Mesothelial cell of epicardium (in vitro differentiated cells): ENCODE results near the gene SCUBE1. TPM values are rescaled to one million over a fixed set of nuclear protein-coding genes. Genes with fewer than 3 reads are reported as not detected.

ENCODE experiments used
- DNase-seq, 2 experiments: peaks; one replicate each; pipeline ENCODE4 v3.0.0; 2021; ENCODE audit warnings: low spot score in 2 of 2; ENCODE audit not compliant: unreplicated experiment in 2 of 2
- H3K27ac Mint-ChIP-seq: 2 replicates; pipeline ENCODE4 v1.8.0; 2021; ENCODE audit warnings: mixed read lengths
- H3K27me3 Mint-ChIP-seq: 2 replicates; pipeline ENCODE4 v1.8.0; 2021; ENCODE audit warnings: low read depth, mixed read lengths
- H3K36me3 Mint-ChIP-seq: 2 replicates; pipeline ENCODE4 v1.8.0; 2021; ENCODE audit warnings: mixed read lengths
- H3K4me1 Mint-ChIP-seq: 2 replicates; pipeline ENCODE4 v1.8.0; 2021; ENCODE audit warnings: mixed read lengths
- H3K4me3 Mint-ChIP-seq: 2 replicates; pipeline ENCODE4 v1.8.0; 2021; ENCODE audit warnings: mild to moderate bottlenecking, moderate library complexity, mixed read lengths
- H3K9me3 Mint-ChIP-seq: 2 replicates; pipeline ENCODE4 v1.8.0; 2021; ENCODE audit warnings: mixed read lengths
- CTCF ChIP-seq: fragments of 200-600 bp; sonication (generic); IDR thresholded peaks from one replicate; pipeline ENCODE4 v1.5.0; 2021; ENCODE audit warnings: antibody characterized with exemption; ENCODE audit not compliant: unreplicated experiment
- total RNA-seq: library from RNA; stranded (reverse); gene quantifications from 3 replicates; pipeline ENCODE4 v1.2.1, GENCODE V29; 2021

SCUBE1 gene
- total RNA-seq, 1 donor from 2014 or later: 19.3 TPM

GRCh38 chr22:43173976-43174720 is 169.0 kb downstream of the SCUBE1 start:
- Mint-ChIP-seq H3K4me1 (no peaks in the 10 kb centered on the region), H3K27me3 (no peaks in the 10 kb centered on the region), H3K9me3 (no peaks in the 10 kb centered on the region), H3K36me3 (peaks cover 25% of the 10 kb centered on the region), H3K27ac (no peak overlapping the region), H3K4me3 (no peak overlapping the region)
- no peak for DNase-seq
- no peak for TF ChIP-seq CTCF

DNA sequence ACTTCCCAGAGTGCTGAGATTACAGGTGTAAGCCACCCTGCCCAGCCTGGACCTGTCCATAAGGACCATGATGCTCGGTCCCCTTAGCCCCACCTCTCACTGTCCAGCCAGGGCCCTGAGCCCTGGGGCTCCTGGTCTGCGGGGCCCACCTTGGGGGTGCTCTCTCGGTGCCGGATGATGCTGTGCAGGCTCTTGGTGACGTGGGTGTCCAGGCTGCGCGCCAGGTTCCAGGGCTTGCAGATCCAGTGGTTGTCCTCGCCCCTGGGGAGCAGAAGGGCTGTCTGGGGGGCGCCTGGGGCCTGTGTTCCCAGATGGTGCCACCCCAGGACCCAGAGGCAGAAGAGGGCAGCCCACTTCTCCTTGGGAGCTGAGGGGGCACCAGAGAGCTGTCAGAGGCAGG is 169.6 kb downstream of the SCUBE1 start:
- Mint-ChIP-seq H3K27me3 (no peaks in the 10 kb centered on the region), H3K4me3 (no peak overlapping the region), H3K4me1 (no peaks in the 10 kb centered on the region), H3K36me3 (peaks cover 24% of the 10 kb centered on the region), H3K27ac (no peak overlapping the region), H3K9me3 (no peaks in the 10 kb centered on the region)
- DNase-seq: no peak
- no peak for TF ChIP-seq CTCF

DNA sequence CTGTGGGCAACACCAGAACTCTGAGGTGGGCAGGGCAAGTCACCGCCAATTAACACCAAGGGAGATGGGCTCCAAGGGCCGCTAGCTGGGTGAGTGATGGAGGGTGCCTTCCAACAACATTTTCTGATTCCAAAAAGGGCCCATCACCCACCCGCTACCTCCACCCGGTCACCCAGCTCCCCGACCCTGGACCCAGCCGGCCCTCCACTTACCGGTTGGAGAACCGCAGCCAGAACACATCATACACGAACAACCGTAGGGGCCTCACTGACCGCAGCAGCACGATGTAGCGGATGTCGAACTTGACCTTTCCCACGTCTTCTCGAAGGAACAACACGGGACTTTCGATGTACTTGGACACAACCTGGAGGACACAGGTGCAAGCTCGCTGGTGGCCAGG is 171.0 kb downstream of the SCUBE1 start:
- H3K9me3 Mint-ChIP-seq: no peaks in the 10 kb centered on the region

DNA sequence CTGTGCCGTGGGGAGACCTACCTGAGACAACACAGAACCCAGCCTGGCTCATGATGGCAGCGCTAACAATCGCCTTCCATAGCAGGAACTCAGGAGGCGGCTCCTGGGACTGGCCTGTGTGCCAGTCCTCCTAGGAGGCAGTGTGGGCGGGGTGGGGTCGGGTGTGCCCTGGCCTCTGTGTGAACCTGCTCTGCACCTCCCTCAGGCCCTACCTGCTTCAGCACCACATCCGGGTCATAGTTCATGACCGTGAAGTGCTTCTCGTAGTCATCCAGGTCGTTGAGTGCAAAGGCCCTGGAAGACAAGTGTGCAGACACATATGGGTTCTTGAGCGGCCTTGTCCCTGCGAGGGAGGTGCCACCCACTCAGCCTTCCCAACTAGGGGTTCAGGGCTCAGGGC is 171.6 kb downstream of the SCUBE1 start:
- Mint-ChIP-seq H3K27ac (no peak overlapping the region), H3K9me3 (no peaks in the 10 kb centered on the region), H3K4me3 (no peak overlapping the region), H3K4me1 (no peaks in the 10 kb centered on the region), H3K36me3 (peaks cover 18% of the 10 kb centered on the region), H3K27me3 (no peaks in the 10 kb centered on the region)
- TF ChIP-seq CTCF: no peak
- no peak for DNase-seq

More for the DNA sequence above, 171.0 kb downstream of the SCUBE1 start:
- Mint-ChIP-seq H3K36me3 (peaks cover 17% of the 10 kb centered on the region), H3K27ac (no peak overlapping the region), H3K4me3 (no peak overlapping the region), H3K27me3 (no peaks in the 10 kb centered on the region), H3K4me1 (no peaks in the 10 kb centered on the region)
- no peak for DNase-seq
- TF ChIP-seq CTCF: no peak

DNA sequence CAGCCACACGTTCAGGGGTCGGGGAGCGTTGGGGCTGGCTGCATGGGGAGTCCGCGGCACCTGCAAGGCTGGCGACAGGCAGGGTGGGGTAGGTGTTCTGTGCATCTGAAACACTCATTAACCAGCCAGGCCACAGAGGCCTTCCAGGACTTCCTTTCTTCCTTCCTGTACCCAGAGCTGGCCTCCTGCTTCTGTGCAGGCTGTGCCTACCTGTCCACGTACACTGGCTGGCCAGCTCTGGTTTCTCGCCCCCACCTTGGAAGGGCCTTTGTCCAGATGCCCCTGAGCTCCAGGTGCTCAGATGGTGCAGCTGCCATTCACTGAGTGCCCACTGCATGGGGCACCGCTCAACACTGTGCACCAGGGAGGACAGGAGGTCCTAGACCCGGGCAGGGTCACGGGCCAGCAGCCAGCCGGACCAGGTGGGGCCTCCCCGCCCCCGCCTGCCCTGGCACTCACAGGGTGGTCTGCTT is 172.1 kb downstream of the SCUBE1 start:
- Mint-ChIP-seq H3K4me3 (no peak overlapping the region), H3K36me3 (peaks cover 19% of the 10 kb centered on the region), H3K9me3 (no peaks in the 10 kb centered on the region), H3K27ac (no peak overlapping the region), H3K27me3 (no peaks in the 10 kb centered on the region), H3K4me1 (no peaks in the 10 kb centered on the region)
- no peak for TF ChIP-seq CTCF
- no peak for DNase-seq
